HL-60/S4 treated with phorbol 12-myristate 13-acetate at 8.2 ng/mL for 4 days and 3 days (cell line): Measurements from ENCODE around the gene TCF4.

Experiments
- in situ Hi-C: fragments of 300-500 bp; cut with MboI; formaldehyde crosslinking; loops from 2 replicates; pipeline ENCODE4 v1.15.0; 2022; ENCODE audit warnings: low sequenced_read_pairs

The TCF4 gene

GRCh38 chr18:55585920-55586561 lies 2.0 kb downstream of the TCF4 start:
- in situ Hi-C loops: no loop called here

- in situ Hi-C loops: no loop called here
Measured at GRCh38 chr18:55585065-55585919, 2.7 kb downstream of the TCF4 start.

GRCh38 chr18:55584201-55584600 lies 3.8 kb downstream of the TCF4 start:
- in situ Hi-C loops: no loop called here

GRCh38 chr18:55582325-55582724 lies 5.7 kb downstream of the TCF4 start:
- in situ Hi-C loops: no loop called here

- in situ Hi-C loops: no loop called here
Measured at GRCh38 chr18:55579501-55580270, 8.3 kb downstream of the TCF4 start.

- in situ Hi-C loops: no loop called here
Measured at GRCh38 chr18:55577812-55578539, 10.0 kb downstream of the TCF4 start.

- in situ Hi-C loops: no loop called here
Measured at GRCh38 chr18:55576001-55576400, 12.0 kb downstream of the TCF4 start.

- in situ Hi-C loops: no loop called here
Measured at GRCh38 chr18:55575066-55575465, 12.9 kb downstream of the TCF4 start.

GRCh38 chr18:55573386-55573785 lies 14.6 kb downstream of the TCF4 start:
- in situ Hi-C loops: no loop called here

GRCh38 chr18:55570966-55571365 lies 17.0 kb downstream of the TCF4 start:
- in situ Hi-C loops: no loop called here

GRCh38 chr18:55566456-55566935 lies 21.5 kb downstream of the TCF4 start:
- in situ Hi-C loops: no loop called here

GRCh38 chr18:55559739-55560138 lies 28.3 kb downstream of the TCF4 start:
- in situ Hi-C loops: no loop called here

- in situ Hi-C loops: no loop called here
Measured at GRCh38 chr18:55557211-55557610, 30.8 kb downstream of the TCF4 start.

GRCh38 chr18:55555395-55556027 lies 32.5 kb downstream of the TCF4 start:
- in situ Hi-C loops: no loop called here

GRCh38 chr18:55552526-55553189 lies 35.3 kb downstream of the TCF4 start:
- in situ Hi-C loops: no loop called here

GRCh38 chr18:55551227-55551626 lies 36.8 kb downstream of the TCF4 start:
- in situ Hi-C loops: no loop called here

GRCh38 chr18:55550471-55550870 lies 37.5 kb downstream of the TCF4 start:
- in situ Hi-C loops: no loop called here

GRCh38 chr18:55549474-55550104 lies 38.4 kb downstream of the TCF4 start:
- in situ Hi-C loops: no loop called here

- in situ Hi-C loops: no loop called here
Measured at GRCh38 chr18:55547705-55548056, 40.3 kb downstream of the TCF4 start.
